Activated T-cell treated with anti-CD3 and anti-CD28 coated beads for 48 hours (primary cell): Measurements from ENCODE around the gene RNF208.

Source experiments
- DNase-seq: peaks from one replicate; pipeline ENCODE4 v3.0.0-alpha.2; 2020; ENCODE audit warnings: low read depth

RNF208 gene

GRCh38 chr9:137214620-137215019, 7.4 kb downstream of the RNF208 start:
- DNase-seq = no peak

GRCh38 chr9:137213160-137214060, 8.6 kb downstream of the RNF208 start:
- no peak for DNase-seq

GRCh38 chr9:137212520-137212919, 9.5 kb downstream of the RNF208 start:
- DNase-seq = no peak

- DNase-seq = no peak
Observed at GRCh38 chr9:137211532-137211931, 10.5 kb downstream of the RNF208 start.

- no peak for DNase-seq
Observed at GRCh38 chr9:137206602-137207001, 15.4 kb downstream of the RNF208 start.

GRCh38 chr9:137205126-137206069, 16.6 kb downstream of the RNF208 start, which contains the start of the genes NDOR1 and TMEM203:
Gene NDOR1, plus strand, starts transcription at chr9:137205700. Its CDS starts 78 bp downstream, at chr9:137205778.
Gene TMEM203, minus strand, starts transcription at chr9:137205648. Its CDS starts 234 bp downstream, at chr9:137205414.
- DNase-seq = peak; percentile 93

GRCh38 chr9:137204731-137205125, 17.3 kb downstream of the RNF208 start:
- no peak for DNase-seq

GRCh38 chr9:137202966-137203365, 19.1 kb downstream of the RNF208 start:
- no peak for DNase-seq

GRCh38 chr9:137201205-137201868, 20.7 kb downstream of the RNF208 start:
- no peak for DNase-seq

GRCh38 chr9:137200311-137201204, 21.5 kb downstream of the RNF208 start, which contains the start of gene TPRN:
Gene TPRN, minus strand, starts transcription at chr9:137200741. Its CDS starts 30 bp downstream, at chr9:137200711.
- DNase-seq = peak; percentile 97

- no peak for DNase-seq
Observed at GRCh38 chr9:137199411-137200121, 22.5 kb downstream of the RNF208 start.

GRCh38 chr9:137198902-137199283, 23.1 kb downstream of the RNF208 start:
- no peak for DNase-seq

GRCh38 chr9:137198051-137198901, 23.8 kb downstream of the RNF208 start:
- no peak for DNase-seq

- DNase-seq = no peak
Observed at GRCh38 chr9:137195525-137196220, 26.4 kb downstream of the RNF208 start.

- DNase-seq = no peak
Observed at GRCh38 chr9:137194909-137195308, 27.1 kb downstream of the RNF208 start.

- no peak for DNase-seq
Observed at GRCh38 chr9:137194388-137194787, 27.7 kb downstream of the RNF208 start.

GRCh38 chr9:137193771-137194170, 28.3 kb downstream of the RNF208 start:
- no peak for DNase-seq

- DNase-seq = no peak
Observed at GRCh38 chr9:137192859-137193258, 29.2 kb downstream of the RNF208 start.

- DNase-seq = no peak
Observed at GRCh38 chr9:137192448-137192780, 29.6 kb downstream of the RNF208 start.
